Peyer's patch (tissue), 4 donors: ENCODE data around the gene FAM170B.

ENCODE experiments used
- POLR2A ChIP-seq, 2 donors: fragments of 450-650 bp; IDR thresholded peaks; one replicate each; pipeline ENCODE4 v1.5.1; 2017; ENCODE audit warnings: antibody characterized with exemption in 2 of 2, mild to moderate bottlenecking in 2 of 2, moderate library complexity in 2 of 2
- TF ChIP-seq, protein P1 (sequence below), 6 experiments: fragments of 450-650 bp in 4 of 6; fragments of 200-600 bp in 2 of 6; sonication (generic) in 1 of 6; IDR thresholded peaks; one replicate each; pipeline ENCODE4 v1.5.1; 2017 to 2019; ENCODE audit warnings: antibody characterized with exemption in 6 of 6, mild to moderate bottlenecking in 3 of 6, moderate library complexity in 1 of 6

- TF ChIP-seq, protein P1, sequence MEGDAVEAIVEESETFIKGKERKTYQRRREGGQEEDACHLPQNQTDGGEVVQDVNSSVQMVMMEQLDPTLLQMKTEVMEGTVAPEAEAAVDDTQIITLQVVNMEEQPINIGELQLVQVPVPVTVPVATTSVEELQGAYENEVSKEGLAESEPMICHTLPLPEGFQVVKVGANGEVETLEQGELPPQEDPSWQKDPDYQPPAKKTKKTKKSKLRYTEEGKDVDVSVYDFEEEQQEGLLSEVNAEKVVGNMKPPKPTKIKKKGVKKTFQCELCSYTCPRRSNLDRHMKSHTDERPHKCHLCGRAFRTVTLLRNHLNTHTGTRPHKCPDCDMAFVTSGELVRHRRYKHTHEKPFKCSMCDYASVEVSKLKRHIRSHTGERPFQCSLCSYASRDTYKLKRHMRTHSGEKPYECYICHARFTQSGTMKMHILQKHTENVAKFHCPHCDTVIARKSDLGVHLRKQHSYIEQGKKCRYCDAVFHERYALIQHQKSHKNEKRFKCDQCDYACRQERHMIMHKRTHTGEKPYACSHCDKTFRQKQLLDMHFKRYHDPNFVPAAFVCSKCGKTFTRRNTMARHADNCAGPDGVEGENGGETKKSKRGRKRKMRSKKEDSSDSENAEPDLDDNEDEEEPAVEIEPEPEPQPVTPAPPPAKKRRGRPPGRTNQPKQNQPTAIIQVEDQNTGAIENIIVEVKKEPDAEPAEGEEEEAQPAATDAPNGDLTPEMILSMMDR (IDR thresholded peaks at IDR 0.05), result no peak
- TF ChIP-seq POLR2A (IDR thresholded peaks at IDR 0.05), result no peak
Measured at GRCh38 chr10:49115015-49115795, 18.6 kb downstream of the FAM170B start, which contains the start of gene VSTM4.
